NCI-H510A treated with DMSO at 0.1 percent for 48 hours (cell line): Measurements from ENCODE around the gene MARCHF9.
A peak's percentile ranks its signal among the peaks of the same experiment; 100 is the strongest.

Source experiments
- DNase-seq: peaks from one replicate; lab custom pipeline; 2025; lab: John Stamatoyannopoulos, UW

MARCHF9 gene

GRCh38 chr12:57738661-57739237, 16.2 kb upstream of the MARCHF9 start, which contains the start of gene AGAP2:
Gene AGAP2 (minus strand): TSS chr12:57738742. CDS start chr12:57738246, 496 bp downstream.
- no peak for DNase-seq

- no peak for DNase-seq
Measured at GRCh38 chr12:57739387-57739786, 15.5 kb upstream of the MARCHF9 start.

DNA sequence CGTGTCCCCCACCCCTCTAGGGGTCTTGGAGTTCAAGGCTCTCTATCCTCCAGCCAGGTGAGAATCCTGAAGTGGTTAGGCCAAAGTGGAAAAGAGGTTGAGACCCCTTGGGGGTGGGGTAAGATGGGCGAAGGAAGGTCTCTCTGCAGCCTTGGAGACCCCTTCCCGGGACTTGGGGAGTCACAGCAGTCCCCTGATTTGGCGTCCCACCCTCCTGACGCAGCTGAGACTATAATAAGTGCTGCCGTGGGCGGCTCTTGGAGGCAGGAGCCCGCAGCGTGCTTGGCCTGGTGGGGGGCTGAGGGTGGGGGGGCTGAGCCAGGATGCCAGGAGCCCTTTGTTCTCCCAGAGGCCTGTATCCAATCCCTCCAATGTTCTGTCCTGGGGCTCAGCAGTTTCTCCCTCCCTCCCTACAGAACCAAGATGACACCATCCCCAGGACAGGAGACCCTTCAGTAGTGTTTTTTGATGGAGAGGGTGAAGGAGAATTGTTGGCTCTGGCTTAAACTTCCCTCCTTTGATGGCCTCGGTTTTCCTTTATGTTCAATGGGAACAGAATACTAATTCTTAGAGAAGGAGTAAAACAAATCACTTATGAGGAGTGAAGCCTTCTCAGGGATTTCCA, 14.9 kb upstream of the MARCHF9 start:
- DNase-seq = no peak

DNA sequence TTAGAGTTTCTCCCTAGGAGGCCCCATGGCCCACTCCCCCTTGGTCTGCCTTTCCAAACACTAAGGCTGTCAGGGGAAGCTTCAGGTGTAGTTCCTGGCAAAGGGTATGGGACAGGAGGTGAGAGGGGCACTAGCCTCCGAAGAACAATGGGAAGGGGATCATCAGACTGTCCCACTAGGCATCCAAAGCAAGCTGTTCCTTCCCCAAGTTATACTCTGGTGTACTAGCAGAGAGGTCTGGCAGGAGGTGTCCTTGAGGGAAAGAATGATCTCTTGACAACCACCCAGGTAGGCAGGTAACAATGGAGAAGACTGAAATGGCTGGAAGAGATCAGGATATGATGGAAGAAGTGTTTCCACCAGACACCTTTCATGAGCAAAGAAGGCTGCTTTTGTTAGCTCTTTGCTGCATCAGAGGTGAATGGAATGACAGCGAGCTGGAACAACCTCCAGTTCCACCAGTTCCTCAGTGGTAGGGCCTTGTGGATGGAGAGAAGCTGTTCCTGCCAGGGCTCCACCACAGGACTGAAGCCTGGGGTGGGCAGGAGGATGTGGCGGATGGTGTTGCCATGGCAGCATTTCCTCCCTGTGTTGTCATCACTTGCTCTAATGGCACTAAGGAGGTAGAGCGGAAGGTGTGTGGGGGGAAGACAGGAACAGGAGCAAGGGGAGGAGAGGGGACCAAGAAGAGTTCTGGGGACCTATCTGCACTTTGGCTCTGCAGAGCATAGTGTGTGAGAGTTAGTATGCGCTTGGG, 14.1 kb upstream of the MARCHF9 start:
- no peak for DNase-seq

DNA sequence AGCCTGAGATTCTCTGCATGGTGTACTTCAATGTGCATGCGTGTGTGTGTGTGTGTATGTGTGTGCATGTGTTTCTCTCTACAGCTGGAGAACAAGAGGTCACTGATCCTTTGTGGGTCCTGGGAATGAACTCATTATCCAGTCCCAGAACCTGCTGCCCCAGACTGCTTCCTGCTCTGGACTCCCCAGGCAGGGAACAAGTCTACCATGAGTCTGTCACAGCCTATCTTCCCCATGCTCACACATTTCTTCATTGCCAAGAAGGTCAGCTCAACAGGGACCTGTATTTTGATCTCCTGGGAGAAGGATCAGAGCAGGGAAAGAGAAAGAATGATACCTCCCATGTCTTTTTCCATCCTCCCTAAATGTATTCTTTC, 13.5 kb upstream of the MARCHF9 start:
- DNase-seq = no peak

DNA sequence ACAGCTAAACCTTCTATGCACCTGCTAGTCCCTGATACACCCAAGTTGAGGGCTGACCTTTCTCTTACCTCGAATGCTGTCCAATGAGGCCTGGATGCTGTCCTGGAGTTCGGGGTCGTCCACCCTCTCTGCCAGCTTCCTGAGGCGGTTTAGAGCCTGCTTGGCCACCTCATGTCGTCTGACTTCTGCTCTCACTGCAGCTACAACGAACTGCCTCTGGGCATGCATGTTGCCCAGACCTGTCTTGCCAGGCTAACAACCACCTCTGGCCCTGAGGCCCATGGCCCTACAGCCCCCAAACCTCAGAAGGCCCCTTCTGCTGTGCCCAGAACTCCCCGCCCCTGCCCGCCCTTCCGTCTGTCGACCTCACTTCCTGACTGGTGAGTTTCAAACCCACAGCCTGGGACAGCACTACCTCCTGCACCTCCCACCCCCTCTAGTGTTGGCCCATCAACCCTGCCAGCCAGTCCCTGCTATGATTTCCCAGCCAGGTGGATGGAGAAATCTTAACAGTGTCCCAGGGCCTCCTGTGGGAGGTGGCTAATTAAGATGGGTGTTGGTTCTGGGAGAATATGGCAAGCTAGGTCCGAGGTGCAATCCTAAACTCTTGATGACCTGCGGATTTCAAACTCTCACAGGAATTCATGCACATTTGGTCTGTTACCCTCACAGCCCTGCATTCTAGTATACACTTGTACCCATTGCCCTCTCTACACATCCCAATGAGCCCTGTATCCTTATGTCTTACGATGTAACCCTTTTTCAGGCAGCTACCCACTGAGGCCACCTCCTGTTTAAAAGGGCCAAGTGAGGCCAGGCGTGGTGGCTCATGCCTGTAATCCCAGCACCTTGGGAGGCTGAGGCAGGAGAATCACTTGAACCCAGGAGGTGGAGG, 12.8 kb upstream of the MARCHF9 start:
- DNase-seq = no peak

GRCh38 chr12:57743769-57744168, 11.1 kb upstream of the MARCHF9 start:
- no peak for DNase-seq

DNA sequence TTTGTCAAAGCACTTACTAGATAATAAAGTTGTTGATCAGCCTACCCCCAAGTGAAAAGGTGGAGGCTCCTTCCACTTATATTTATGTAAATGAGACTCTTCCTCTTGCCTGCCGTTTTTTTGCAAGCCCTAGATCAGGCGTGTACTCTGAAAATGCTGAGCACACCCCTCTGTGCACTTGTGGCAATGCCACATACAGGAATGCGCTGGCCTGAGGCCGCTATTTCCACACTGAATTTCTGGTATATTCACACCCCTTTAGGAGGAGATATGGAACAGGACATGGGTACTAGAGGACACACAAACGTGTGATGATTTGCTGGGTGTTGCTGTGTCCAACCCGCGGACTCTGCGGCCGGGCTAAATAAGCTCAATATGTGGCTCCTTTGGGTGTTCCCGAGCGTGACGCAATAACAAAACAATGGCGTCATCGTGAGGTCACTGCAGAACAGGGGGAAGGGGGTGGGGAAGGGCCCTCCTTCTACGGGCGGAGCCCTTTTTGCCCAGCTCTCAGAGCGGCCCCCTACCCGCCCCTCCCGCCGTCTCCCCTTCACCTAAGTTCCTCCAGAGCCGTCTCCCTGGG, 10.6 kb upstream of the MARCHF9 start:
- peak; percentile 95 for DNase-seq

DNA sequence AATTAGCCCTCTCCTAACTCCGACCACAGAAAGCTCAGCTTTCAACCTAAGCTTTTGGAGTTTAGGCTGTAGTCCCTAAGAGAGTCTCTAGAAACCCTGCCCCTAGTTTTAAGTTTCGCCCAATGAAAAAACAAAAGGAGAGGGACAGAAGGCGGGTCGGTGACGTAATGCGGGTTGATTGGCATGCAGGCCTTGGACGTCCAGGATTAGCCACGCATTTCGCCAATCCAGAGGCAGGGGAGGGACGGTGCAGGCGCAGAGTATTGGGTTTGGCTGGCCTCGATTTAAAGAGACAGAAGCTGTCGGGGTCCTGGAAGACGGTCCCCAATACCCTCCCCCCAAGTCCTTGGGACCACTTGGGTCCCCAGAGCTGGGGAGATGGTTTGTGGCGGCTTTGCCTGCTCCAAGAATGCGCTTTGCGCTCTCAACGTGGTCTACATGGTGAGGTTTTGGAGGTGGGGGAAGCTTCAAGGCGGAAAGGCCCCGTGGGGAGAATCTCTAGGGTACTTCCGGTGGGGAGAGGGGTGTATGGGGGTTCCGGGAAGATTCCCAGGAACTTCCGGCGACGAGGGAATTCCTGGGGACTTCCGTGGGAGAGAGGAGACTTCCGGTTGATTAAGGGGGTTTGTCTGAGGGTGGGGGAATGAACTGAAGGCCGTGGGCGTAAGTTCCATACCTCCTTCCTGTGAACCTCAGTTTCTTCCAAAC, 10.0 kb upstream of the MARCHF9 start, which contains the start of gene TSPAN31:
Gene TSPAN31 (plus strand): TSS at position 263 of the 708 bp plus-strand sequence. CDS start 116 bp downstream, at position 379.
- peak; percentile 99 for DNase-seq

GRCh38 chr12:57745485-57745881, 9.4 kb upstream of the MARCHF9 start:
- no peak for DNase-seq

DNA sequence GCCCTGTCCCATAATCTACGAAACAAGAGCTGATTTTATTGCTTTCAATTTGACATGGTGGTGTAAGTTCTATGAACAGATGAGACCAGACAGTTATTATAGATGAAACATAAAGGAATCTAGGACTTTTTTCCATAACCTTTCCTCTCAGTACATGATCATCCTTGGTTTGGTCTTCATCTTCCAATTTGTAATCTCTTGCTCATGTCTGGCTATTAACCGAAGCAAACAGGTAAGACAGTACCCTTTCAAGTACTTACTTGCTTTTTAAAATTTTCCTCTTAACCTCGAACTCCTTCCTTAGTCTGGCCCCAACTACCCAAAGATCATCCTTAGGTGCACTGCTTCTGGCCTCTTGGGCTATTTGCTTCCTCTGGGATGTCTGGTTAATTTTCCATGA, 8.9 kb upstream of the MARCHF9 start:
- DNase-seq = no peak

GRCh38 chr12:57749061-57749460, 5.8 kb upstream of the MARCHF9 start:
- no peak for DNase-seq

- DNase-seq = no peak
Measured at GRCh38 chr12:57750561-57751431, 4.1 kb upstream of the MARCHF9 start.

DNA sequence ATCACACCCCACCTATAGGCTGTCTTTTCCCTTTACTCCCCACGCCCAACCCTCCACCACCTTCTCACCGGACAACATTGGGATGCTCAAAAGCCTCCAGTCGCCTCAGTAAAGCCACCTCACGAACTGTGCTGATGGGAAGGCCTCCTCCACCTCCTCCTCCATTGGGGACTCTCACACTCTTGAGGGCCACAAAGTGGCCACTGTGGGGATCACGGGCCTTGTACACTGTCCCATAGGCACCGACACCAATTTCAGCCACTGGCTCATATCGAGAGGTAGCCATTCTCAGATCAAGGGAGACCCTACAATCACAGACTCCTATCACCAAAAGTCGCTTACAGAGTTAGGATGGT, 3.5 kb upstream of the MARCHF9 start:
- no peak for DNase-seq

- DNase-seq = peak; percentile 99
Measured at GRCh38 chr12:57751788-57752667, 2.9 kb upstream of the MARCHF9 start, which contains the start of gene CDK4. Gene CDK4 (minus strand): TSS chr12:57752310. CDS start chr12:57751717, 593 bp downstream.

- DNase-seq = no peak
Measured at GRCh38 chr12:57752668-57753000, 2.3 kb upstream of the MARCHF9 start.

GRCh38 chr12:57753756-57754337, 1.1 kb upstream of the MARCHF9 start:
- no peak for DNase-seq

- no peak for DNase-seq
Measured at GRCh38 chr12:57755194-57755453, 221 bp downstream of the MARCHF9 start.
